Measurements from ENCODE around the gene LGR4.

- TF ChIP-seq POLR2A (IDR thresholded peaks at IDR 0.05) = no peak
- TF ChIP-seq CTCF (IDR thresholded peaks at IDR 0.05) = no peak
Measured at GRCh38 chr11:27372164-27372563, 100.4 kb downstream of the LGR4 start.

Measured in uterus (tissue), 2 donors.